Fibroblast of mammary gland (primary cell): ENCODE measurements around the gene TSHZ2.
A peak's percentile ranks its signal among the peaks of the same experiment; 100 is the strongest.
"Not testable (repeated sequence)": the region's sequence is repeated elsewhere in the genome, so short reads cannot be mapped to it uniquely, and the experiment has no call there.

Experiments used
- DNase-seq: peaks from one replicate; pipeline ENCODE4 v3.0.0-alpha.2; 2010; ENCODE audit warnings: low read depth
- H3K4me3 ChIP-seq: 2 replicates; pipeline ENCODE4 v1.5.1; 2011; ENCODE audit warnings: low read depth, mild to moderate bottlenecking, low read length, moderate library complexity; ENCODE audit not compliant: control insufficient read depth
- TF ChIP-seq, protein P1 (sequence below): conservative IDR thresholded peaks from 2 replicates; pipeline ENCODE4 v1.5.1; 2011; ENCODE audit warnings: low read depth, low read length, inconsistent platforms; ENCODE audit not compliant: control insufficient read depth, insufficient read depth

The TSHZ2 gene

DNA sequence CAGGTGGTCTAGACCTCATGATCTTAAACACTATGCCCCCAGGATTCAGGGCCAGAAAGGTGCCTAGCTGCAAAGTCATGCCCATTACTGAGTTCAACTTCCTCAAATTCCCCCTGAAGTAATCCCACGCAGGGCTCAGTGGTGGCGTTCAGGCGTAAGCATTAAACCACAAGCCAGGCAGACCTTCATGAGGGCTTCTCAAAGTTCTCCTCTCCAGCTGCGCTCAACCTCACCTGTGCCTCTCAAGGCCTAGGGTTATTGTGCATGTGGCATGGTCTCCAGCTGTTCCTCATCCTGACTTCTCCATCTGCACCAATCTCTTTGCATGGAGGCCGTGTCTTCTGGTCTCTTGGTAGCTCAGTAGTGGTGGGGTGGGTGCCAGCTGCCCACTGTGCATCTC, 113.6 kb downstream of the TSHZ2 start:
- no peak overlapping the region for H3K4me3 ChIP-seq
- no peak for DNase-seq
- TF ChIP-seq, protein P1, sequence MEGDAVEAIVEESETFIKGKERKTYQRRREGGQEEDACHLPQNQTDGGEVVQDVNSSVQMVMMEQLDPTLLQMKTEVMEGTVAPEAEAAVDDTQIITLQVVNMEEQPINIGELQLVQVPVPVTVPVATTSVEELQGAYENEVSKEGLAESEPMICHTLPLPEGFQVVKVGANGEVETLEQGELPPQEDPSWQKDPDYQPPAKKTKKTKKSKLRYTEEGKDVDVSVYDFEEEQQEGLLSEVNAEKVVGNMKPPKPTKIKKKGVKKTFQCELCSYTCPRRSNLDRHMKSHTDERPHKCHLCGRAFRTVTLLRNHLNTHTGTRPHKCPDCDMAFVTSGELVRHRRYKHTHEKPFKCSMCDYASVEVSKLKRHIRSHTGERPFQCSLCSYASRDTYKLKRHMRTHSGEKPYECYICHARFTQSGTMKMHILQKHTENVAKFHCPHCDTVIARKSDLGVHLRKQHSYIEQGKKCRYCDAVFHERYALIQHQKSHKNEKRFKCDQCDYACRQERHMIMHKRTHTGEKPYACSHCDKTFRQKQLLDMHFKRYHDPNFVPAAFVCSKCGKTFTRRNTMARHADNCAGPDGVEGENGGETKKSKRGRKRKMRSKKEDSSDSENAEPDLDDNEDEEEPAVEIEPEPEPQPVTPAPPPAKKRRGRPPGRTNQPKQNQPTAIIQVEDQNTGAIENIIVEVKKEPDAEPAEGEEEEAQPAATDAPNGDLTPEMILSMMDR, result no peak

DNA sequence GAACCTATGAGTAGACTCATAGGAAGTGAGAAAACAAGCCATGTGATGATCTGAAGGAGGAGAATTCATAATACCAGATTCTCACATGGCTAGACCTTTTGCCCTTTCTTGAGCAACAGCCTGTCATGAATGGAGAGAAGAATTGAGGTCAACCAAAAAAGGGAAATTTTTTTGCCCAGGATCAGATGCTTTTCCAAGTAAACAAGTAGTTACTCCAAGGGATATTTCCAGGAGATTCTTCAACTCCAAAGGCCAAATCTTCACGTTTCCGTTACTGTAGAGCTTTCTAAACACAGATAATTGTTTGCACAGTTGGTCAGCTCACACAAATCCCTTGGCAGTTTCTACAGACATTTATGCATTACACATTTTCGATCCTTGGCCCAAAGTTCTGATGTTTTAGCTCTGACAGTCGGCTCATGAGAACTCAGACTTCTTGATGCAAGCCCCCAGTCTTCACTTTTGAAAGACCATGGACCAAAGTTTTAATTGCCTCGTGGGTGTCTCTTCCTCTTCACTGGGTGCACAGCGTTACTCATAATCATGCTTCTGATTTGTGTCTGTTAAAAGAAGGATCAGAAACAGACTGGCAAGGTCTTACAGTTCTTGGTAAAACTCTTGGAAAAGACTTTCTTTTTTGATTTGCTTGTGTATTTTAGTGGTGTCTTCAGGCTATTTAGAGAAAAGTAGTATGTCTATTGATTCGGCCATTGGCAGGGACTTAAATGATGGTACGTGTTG, 115.0 kb downstream of the TSHZ2 start:
- H3K4me3 ChIP-seq, result no peak overlapping the region
- peak; percentile 83 for DNase-seq
- TF ChIP-seq, protein P1, result no peak

DNA sequence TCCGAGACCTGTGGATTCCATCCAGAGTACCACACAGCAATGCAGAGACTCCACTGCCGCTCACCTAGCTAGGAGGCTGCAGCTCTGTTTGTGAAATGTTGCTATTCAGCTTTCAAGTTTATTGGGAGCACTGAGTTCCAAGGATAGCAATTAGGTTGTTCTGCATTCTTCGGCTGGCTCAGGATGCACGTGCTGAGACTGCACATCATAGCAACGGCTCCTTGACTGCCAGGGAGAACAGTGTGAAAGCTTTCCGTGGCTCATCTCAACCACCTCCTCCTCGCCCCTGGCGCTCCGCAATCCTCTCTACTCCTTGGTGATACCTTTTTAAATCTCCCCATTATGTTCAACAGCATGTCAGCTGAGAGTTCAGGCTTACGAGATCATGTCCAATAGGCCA, 116.6 kb downstream of the TSHZ2 start:
- no peak for DNase-seq
- TF ChIP-seq, protein P1, result no peak
- H3K4me3 ChIP-seq, result no peak overlapping the region

DNA sequence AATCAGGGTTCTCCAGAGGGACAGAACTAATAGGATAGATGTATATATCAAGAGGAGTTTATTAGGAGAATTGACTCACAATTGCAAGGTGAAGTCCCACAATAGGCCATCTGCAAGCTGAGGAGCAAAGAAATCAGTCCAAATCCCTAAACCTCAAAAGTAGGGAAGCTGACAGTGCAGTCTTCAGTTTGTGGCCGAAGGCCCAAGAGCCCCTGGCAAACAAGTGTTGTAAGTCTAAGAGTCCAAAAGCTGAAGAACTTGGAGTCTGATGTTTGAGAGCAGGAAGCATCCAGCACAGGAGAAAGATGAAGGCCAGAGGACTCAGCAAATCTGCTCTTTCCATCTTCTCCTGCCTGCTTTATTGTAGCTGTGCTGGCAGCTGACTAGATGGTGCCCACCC, 117.7 kb downstream of the TSHZ2 start:
- not testable (repeated sequence) for DNase-seq, H3K4me3 ChIP-seq

DNA sequence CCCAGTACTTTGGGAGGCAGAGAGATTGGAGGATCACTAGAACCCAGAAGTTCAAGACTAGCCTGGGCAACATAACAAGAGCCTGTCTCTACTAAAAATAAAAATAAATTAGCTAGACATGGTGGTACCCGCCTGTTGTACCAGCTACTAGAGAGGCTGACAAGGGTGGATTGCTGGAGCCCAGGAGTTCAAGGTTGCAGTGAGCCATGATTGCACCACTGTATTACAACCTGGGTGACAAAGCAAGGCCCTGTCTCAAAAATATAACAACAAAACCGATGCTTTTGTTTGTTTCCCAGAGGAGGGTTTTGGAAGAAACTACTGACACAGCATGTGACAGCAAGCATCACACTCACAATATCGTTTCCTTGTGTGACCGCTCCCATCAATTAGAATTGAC, 119.6 kb downstream of the TSHZ2 start:
- no peak overlapping the region for H3K4me3 ChIP-seq
- DNase-seq, result no peak
- TF ChIP-seq, protein P1, result no peak

DNA sequence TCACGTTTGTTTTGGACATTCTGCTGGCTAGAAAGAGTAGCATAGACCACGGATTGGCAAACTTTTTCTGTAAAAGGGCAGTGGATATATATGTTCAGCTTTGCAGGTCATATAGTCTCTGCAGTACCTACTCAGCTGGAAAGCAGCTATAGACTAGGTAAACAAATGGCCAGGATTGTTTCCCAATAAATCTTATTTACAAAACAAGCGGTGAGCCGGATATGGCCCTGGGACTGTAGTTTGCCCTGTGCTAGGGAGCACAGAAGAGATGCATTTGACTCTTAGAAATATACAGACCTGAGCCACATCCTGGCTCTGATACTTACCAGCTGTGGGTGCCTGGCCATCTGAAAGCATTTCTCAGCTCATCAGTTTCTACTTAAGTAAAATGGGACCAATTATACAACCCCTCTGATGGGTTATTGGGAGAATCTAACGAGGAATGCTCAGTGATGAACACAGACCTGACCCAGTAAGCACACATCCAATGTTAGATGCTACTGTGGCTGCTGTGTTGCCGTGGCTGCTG, 120.7 kb downstream of the TSHZ2 start:
- H3K4me3 ChIP-seq, result no peak overlapping the region
- TF ChIP-seq, protein P1, result no peak
- DNase-seq, result no peak

DNA sequence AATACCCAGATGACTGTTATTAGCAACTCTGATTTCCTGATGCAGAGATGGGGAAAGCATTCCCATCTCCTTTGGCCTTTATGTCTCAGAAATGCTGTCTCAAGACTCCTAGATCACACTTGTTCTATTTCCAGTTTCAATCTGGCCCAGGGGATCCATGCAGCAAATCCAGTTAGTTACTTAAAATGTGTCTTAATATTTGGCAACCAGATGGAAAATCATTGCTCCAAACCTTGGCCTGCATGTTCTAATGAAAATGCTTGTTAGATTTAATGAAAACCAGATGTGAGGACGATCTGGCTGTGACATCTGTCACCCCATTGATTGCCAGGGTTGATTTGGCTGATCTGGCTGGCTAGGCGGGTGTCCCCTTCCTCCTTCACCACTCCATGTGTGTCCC, 125.2 kb downstream of the TSHZ2 start:
- DNase-seq, result no peak
- TF ChIP-seq, protein P1, result no peak
- no peak overlapping the region for H3K4me3 ChIP-seq
